CD14-positive monocyte (primary cell): Measurements from ENCODE around the gene CALML3. TPM values are rescaled to one million over a fixed set of nuclear protein-coding genes. Genes with fewer than 3 reads are reported as not detected.

ENCODE experiments used
- DNase-seq, 3 donors: peaks; one replicate each; pipeline ENCODE4 v3.0.0-alpha.2; 2011 to 2022
- H2AFZ ChIP-seq: 2 replicates; pipeline ENCODE4 v1.6.0; 2012; ENCODE audit warnings: mild to moderate bottlenecking, low read depth, low read length, inconsistent platforms; ENCODE audit not compliant: insufficient read depth, poor library complexity, severe bottlenecking
- H3K27ac ChIP-seq, 2 donors: 1 replicate in 1 of 2; 2 replicates in 1 of 2; pipeline ENCODE4 v1.5.1; 2012 to 2013; ENCODE audit warnings: low read length in 2 of 2, control low read depth in 1 of 2, inconsistent platforms in 1 of 2, low read depth in 1 of 2, mild to moderate bottlenecking in 1 of 2
- H3K27me3 ChIP-seq, 2 donors: one replicate each; pipeline versions ENCODE4 v1.6.0 to v1.6.1; 2011 to 2013; ENCODE audit warnings: low read length in 2 of 2; ENCODE audit not compliant: control insufficient read depth in 2 of 2, insufficient read depth in 2 of 2
- H3K36me3 ChIP-seq, 2 donors: replicated peaks in 1 of 2; 1 replicate in 1 of 2; 2 replicates in 1 of 2; pipeline versions ENCODE4 v1.5.1 to v1.6.1; 2012 to 2013; ENCODE audit warnings: low read length in 2 of 2, control low read depth in 1 of 2, inconsistent platforms in 1 of 2, mild to moderate bottlenecking in 1 of 2; ENCODE audit not compliant: insufficient read depth in 2 of 2, control insufficient read depth in 1 of 2
- H3K4me1 ChIP-seq, 2 donors: 1 replicate in 1 of 2; 2 replicates in 1 of 2; pipeline versions ENCODE4 v1.5.1 to v1.6.1; 2012 to 2013; ENCODE audit warnings: low read length in 2 of 2, control low read depth in 1 of 2, inconsistent platforms in 1 of 2, mild to moderate bottlenecking in 1 of 2, moderate library complexity in 1 of 2; ENCODE audit not compliant: insufficient read depth in 2 of 2, control insufficient read depth in 1 of 2
- H3K4me2 ChIP-seq: replicated peaks from 2 replicates; pipeline ENCODE3; 2012; ENCODE audit warnings: low read length, moderate library complexity, mild to moderate bottlenecking; ENCODE audit not compliant: poor library complexity, severe bottlenecking; ENCODE audit errors: extremely low read depth
- H3K4me3 ChIP-seq, 3 experiments: fragments of 200-600 bp in 1 of 3; sonication (generic) in 1 of 3; replicated peaks in 1 of 3; 1 replicate in 2 of 3; 2 replicates in 1 of 3; pipeline ENCODE4 v1.5.1; 2011 to 2013; ENCODE audit warnings: low read length in 3 of 3, mild to moderate bottlenecking in 3 of 3, control low read depth in 2 of 3, low read depth in 2 of 3, inconsistent platforms in 1 of 3, moderate library complexity in 1 of 3
- H3K79me2 ChIP-seq: 2 replicates; pipeline ENCODE4 v1.6.0; 2012; ENCODE audit warnings: mild to moderate bottlenecking, control low read depth, inconsistent platforms, low read length, moderate library complexity; ENCODE audit not compliant: insufficient read depth
- H3K9ac ChIP-seq: 2 replicates; pipeline ENCODE4 v1.6.0; 2017; ENCODE audit warnings: low read length, mild to moderate bottlenecking; ENCODE audit not compliant: insufficient read depth, poor library complexity, severe bottlenecking
- H3K9me3 ChIP-seq, 2 donors: replicated peaks in 1 of 2; 1 replicate in 1 of 2; 2 replicates in 1 of 2; pipeline versions ENCODE4 v1.5.1 to v1.6.1; 2012 to 2013; ENCODE audit warnings: low read length in 2 of 2, control low read depth in 1 of 2; ENCODE audit not compliant: control insufficient read depth in 1 of 2, insufficient read depth in 1 of 2
- H4K20me1 ChIP-seq: 2 replicates; pipeline ENCODE4 v1.6.0; 2012; ENCODE audit warnings: mild to moderate bottlenecking, low read length, control low read depth, moderate library complexity; ENCODE audit not compliant: insufficient read depth
- H3K27ac Mint-ChIP-seq, 7 donors: one replicate each; pipeline ENCODE4 v1.8.0; 2020; ENCODE audit warnings: mild to moderate bottlenecking in 7 of 7, mixed read lengths in 7 of 7, moderate library complexity in 6 of 7, inconsistent platforms in 2 of 7
- H3K27me3 Mint-ChIP-seq, 3 donors: one replicate each; pipeline ENCODE4 v1.8.0; 2021 to 2022; ENCODE audit warnings: low read depth in 3 of 3, mild to moderate bottlenecking in 3 of 3, mixed read lengths in 3 of 3, moderate library complexity in 3 of 3, inconsistent platforms in 1 of 3
- H3K36me3 Mint-ChIP-seq, 2 donors: one replicate each; pipeline ENCODE4 v1.8.0; 2020; ENCODE audit warnings: mixed read lengths in 2 of 2, inconsistent platforms in 1 of 2, mild to moderate bottlenecking in 1 of 2
- H3K4me1 Mint-ChIP-seq: one replicate; pipeline ENCODE4 v1.8.0; 2020; ENCODE audit warnings: mild to moderate bottlenecking, mixed read lengths
- H3K4me3 Mint-ChIP-seq, 2 donors: one replicate each; pipeline ENCODE4 v1.8.0; 2020; ENCODE audit warnings: mild to moderate bottlenecking in 2 of 2, mixed read lengths in 2 of 2, moderate library complexity in 1 of 2
- H3K9me3 Mint-ChIP-seq, 7 donors: one replicate each; pipeline ENCODE4 v1.8.0; 2020 to 2022; ENCODE audit warnings: mixed read lengths in 7 of 7, mild to moderate bottlenecking in 6 of 7, moderate library complexity in 6 of 7, inconsistent platforms in 2 of 7
- CTCF ChIP-seq: fragments of 200-600 bp; IDR thresholded peaks from one replicate; pipeline ENCODE4 v1.8.0; 2022; ENCODE audit warnings: antibody characterized with exemption, mild to moderate bottlenecking
- WGBS: methylation state at CpG from one replicate; pipeline ENCODE4 v1.1.5; 2013; ENCODE audit warnings: missing lambda C conversion rate; ENCODE audit not compliant: insufficient coverage; 5-methylcytosine and 5-hydroxymethylcytosine counted together
- intact Hi-C, 2 donors: fragments of 100-400 bp; cut with micrococcal nuclease; formaldehyde crosslinking; loops; one replicate each; pipeline versions ENCODE4 v1.15.0 to v1.15.1; 2023
- polyA plus RNA-seq, 3 donors: library from polyadenylated mRNA; depleted of rRNA in 1 of 3; unstranded in 2 of 3; stranded (reverse) in 1 of 3; fragments of 300-500 nt in 2 of 3; fragments of >200 nt in 1 of 3; fragmentation: Illumina TruSeq in 2 of 3; gene quantifications; 1 replicate in 2 of 3; 2 replicates in 1 of 3; pipeline ENCODE4 v1.2.3, GENCODE V29; 2012 to 2021

CALML3 gene
- polyA plus RNA-seq, 3 donors = not detected

GRCh38 chr10:5523796-5524574, 776 bp upstream of the CALML3 start:
- intact Hi-C loops = no loop called here
- peaks cover 2 to 4% (median 2%) of the 10 kb centered on the region in 3 donors for H3K27me3 Mint-ChIP-seq

More at GRCh38 chr10:5523796-5524574, 776 bp upstream of the CALML3 start:
- Histone ChIP-seq H3K27ac (no peak overlapping the region), H3K9ac (no peak overlapping the region), H3K4me3 (no peak overlapping the region), H3K27me3 (no peaks in the 10 kb centered on the region), H3K36me3 (no peaks in the 10 kb centered on the region), H3K79me2 (no peaks in the 10 kb centered on the region), H2AFZ (no peak overlapping the region), H3K4me1 (no peaks in the 10 kb centered on the region), H4K20me1 (no peaks in the 10 kb centered on the region), H3K9me3 (no peaks in the 10 kb centered on the region), H3K4me2 (no peak overlapping the region)
- Mint-ChIP-seq H3K9me3 (peaks cover 0 to 11% (median 5%) of the 10 kb centered on the region in 7 donors), H3K27ac (peak overlapping the region in 2 of 7 donors; percentile 18 to 37), H3K4me1 (no peaks in the 10 kb centered on the region), H3K4me3 (no peak overlapping the region), H3K36me3 (no peaks in the 10 kb centered on the region)
- WGBS = 96% methylated on average over 2 of the region's 11 CpGs
- no peak for TF ChIP-seq CTCF
- no peak for DNase-seq
